Measurements from ENCODE around the gene CCR1. TPM values are rescaled to one million over a fixed set of nuclear protein-coding genes. Genes with fewer than 3 reads are reported as not detected.

The CCR1 gene
- total RNA-seq, 2 experiments from 2014 or later, result not detected

DNA sequence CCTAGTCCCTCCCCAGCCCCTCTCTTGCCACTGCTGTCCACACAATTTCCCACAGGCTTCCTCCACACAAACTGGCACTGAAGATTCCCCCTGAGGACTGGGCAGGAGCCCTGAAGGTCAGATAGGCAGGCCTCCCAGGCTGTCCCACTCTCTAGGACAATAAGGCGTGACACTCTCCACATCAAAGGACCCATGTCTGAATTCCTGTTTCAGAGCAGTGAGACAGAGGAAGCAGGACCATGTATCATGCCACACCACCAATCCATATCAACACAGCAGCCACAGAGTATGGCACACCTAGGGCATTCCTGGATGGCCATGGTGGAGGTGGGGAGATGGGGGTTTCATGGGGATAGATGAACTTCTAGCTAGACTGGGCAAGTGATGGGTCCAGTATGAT is 13.8 kb upstream of the CCR1 start:
- no TSS peak for BruUV-seq (replicated peaks)
- DNase-seq (ENCODE audit: low spot score), result no peak

DNA sequence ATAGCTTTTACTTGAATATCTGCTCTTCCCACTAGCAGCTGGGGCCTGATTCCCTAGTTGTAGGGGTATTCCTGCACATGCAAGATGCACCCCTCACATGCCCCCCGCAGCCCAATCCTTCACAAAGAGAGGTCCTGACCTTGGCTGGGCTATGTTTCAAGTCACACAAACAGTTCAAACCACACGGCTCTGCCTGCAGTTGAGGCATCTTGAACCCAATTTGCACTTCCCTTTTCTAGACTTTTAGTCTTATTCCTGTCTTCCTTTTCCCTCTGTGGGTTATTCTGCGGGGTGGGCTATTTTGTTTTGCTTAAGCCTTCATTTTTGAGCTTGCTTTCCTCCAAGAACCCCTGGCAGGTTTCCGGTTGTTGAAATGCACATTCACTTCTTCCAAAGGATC is 13.3 kb upstream of the CCR1 start:
- Histone ChIP-seq H3K4me1 (ENCODE audit: insufficient read depth, low read length, poor library complexity, severe bottlenecking) (no peaks in the 10 kb centered on the region), H3K9me3 (ENCODE audit: low read length) (peaks cover 6% of the 10 kb centered on the region; the same call in 1 of the 2 replicates), H3K36me3 (ENCODE audit: insufficient read depth, low read length) (no peaks in the 10 kb centered on the region), H3K4me3 (ENCODE audit: low read depth, low read length, poor library complexity, severe bottlenecking) (no peak overlapping the region), H4K20me1 (ENCODE audit: insufficient read depth, low read length) (no peaks in the 10 kb centered on the region), H3K9me2 (ENCODE audit: insufficient read depth, low read length) (no peaks in the 10 kb centered on the region), H2AFZ (ENCODE audit: low read length) (no peak overlapping the region), H3K4me2 (ENCODE audit: low read length) (no peak overlapping the region), H3K27ac (ENCODE audit: low read depth, low read length, poor library complexity, severe bottlenecking) (no peak overlapping the region), H3K79me2 (ENCODE audit: insufficient read depth, low read depth, low read length) (no peaks in the 10 kb centered on the region)
- TF ChIP-seq, protein P1, sequence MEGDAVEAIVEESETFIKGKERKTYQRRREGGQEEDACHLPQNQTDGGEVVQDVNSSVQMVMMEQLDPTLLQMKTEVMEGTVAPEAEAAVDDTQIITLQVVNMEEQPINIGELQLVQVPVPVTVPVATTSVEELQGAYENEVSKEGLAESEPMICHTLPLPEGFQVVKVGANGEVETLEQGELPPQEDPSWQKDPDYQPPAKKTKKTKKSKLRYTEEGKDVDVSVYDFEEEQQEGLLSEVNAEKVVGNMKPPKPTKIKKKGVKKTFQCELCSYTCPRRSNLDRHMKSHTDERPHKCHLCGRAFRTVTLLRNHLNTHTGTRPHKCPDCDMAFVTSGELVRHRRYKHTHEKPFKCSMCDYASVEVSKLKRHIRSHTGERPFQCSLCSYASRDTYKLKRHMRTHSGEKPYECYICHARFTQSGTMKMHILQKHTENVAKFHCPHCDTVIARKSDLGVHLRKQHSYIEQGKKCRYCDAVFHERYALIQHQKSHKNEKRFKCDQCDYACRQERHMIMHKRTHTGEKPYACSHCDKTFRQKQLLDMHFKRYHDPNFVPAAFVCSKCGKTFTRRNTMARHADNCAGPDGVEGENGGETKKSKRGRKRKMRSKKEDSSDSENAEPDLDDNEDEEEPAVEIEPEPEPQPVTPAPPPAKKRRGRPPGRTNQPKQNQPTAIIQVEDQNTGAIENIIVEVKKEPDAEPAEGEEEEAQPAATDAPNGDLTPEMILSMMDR (conservative IDR thresholded peaks at IDR 0.05; ENCODE audit: low read length), result no peak
- TF ChIP-seq EZH2phosphoT487 (IDR thresholded peaks at IDR 0.05; ENCODE audit: borderline replicate concordance, low read depth, low read length), result no peak
- no peak for DNase-seq (ENCODE audit: low spot score)
- ChIA-PET CTCF (ENCODE audit: unreplicated experiment) (no interaction called here), POLR2A (no interaction called here)
- no TSS peak for BruUV-seq (replicated peaks)
- intact Hi-C loops (cut with micrococcal nuclease; ENCODE audit: unreplicated experiment), result no loop called here

More for the DNA sequence above, 13.8 kb upstream of the CCR1 start:
- Histone ChIP-seq H3K79me2 (ENCODE audit: insufficient read depth, low read depth, low read length) (no peaks in the 10 kb centered on the region), H3K36me3 (ENCODE audit: insufficient read depth, low read length) (no peaks in the 10 kb centered on the region), H3K9me2 (ENCODE audit: insufficient read depth, low read length) (no peaks in the 10 kb centered on the region), H4K20me1 (ENCODE audit: insufficient read depth, low read length) (no peaks in the 10 kb centered on the region), H3K9me3 (ENCODE audit: low read length) (peaks cover 7% of the 10 kb centered on the region; the same call in 1 of the 2 replicates), H3K4me1 (ENCODE audit: insufficient read depth, low read length, poor library complexity, severe bottlenecking) (no peaks in the 10 kb centered on the region), H3K4me2 (ENCODE audit: low read length) (no peak overlapping the region), H3K4me3 (ENCODE audit: low read depth, low read length, poor library complexity, severe bottlenecking) (no peak overlapping the region), H2AFZ (ENCODE audit: low read length) (no peak overlapping the region), H3K27ac (ENCODE audit: low read depth, low read length, poor library complexity, severe bottlenecking) (no peak overlapping the region)
- no peak for TF ChIP-seq EZH2phosphoT487 (IDR thresholded peaks at IDR 0.05; ENCODE audit: borderline replicate concordance, low read depth, low read length)
- TF ChIP-seq, protein P1 (conservative IDR thresholded peaks at IDR 0.05; ENCODE audit: low read length), result no peak
- ChIA-PET POLR2A (interaction anchor here (0.5 kb wide), 1 partner anchor 198 kb away, joined by 3 read pairs; no protein-coding TSS in a partner anchor), CTCF (ENCODE audit: unreplicated experiment) (no interaction called here)
- intact Hi-C loops (cut with micrococcal nuclease; ENCODE audit: unreplicated experiment), result no loop called here

GRCh38 chr3:46218196-46218709 is 10.1 kb upstream of the CCR1 start:
- ChIA-PET CTCF (ENCODE audit: unreplicated experiment) (no interaction called here), POLR2A (interaction anchor here (1.1 kb wide), 1 partner anchor 153 kb away, joined by 3 read pairs; no protein-coding TSS in a partner anchor)
- Histone ChIP-seq H3K4me1 (ENCODE audit: insufficient read depth, low read length, poor library complexity, severe bottlenecking) (no peaks in the 10 kb centered on the region), H3K4me3 (ENCODE audit: low read depth, low read length, poor library complexity, severe bottlenecking) (no peak overlapping the region), H3K27ac (ENCODE audit: low read depth, low read length, poor library complexity, severe bottlenecking) (no peak overlapping the region), H4K20me1 (ENCODE audit: insufficient read depth, low read length) (no peaks in the 10 kb centered on the region), H3K79me2 (ENCODE audit: insufficient read depth, low read depth, low read length) (no peaks in the 10 kb centered on the region), H2AFZ (ENCODE audit: low read length) (no peak overlapping the region), H3K4me2 (ENCODE audit: low read length) (no peak overlapping the region), H3K36me3 (ENCODE audit: insufficient read depth, low read length) (no peaks in the 10 kb centered on the region), H3K9me3 (ENCODE audit: low read length) (no peaks in the 10 kb centered on the region), H3K9me2 (ENCODE audit: insufficient read depth, low read length) (no peaks in the 10 kb centered on the region)
- TF ChIP-seq, protein P1 (conservative IDR thresholded peaks at IDR 0.05; ENCODE audit: low read length), result no peak
- TF ChIP-seq EZH2phosphoT487 (IDR thresholded peaks at IDR 0.05; ENCODE audit: borderline replicate concordance, low read depth, low read length), result no peak
- no peak for DNase-seq (ENCODE audit: low spot score)
- intact Hi-C loops (cut with micrococcal nuclease; ENCODE audit: unreplicated experiment), result loop anchor here (10.0 kb wide), 1 partner anchor 157 kb away; the partner anchor contains the start of gene CCR5
- no TSS peak for BruUV-seq (replicated peaks)
